Suppressor macrophage treated with lipopolysaccharide for 4 hours (primary cell): ENCODE measurements around the gene RAB39A.
"Not testable (repeated sequence)": the region's sequence is repeated elsewhere in the genome, so short reads cannot be mapped to it uniquely, and the experiment has no call there.

Experiments used
- DNase-seq: peaks from one replicate; pipeline ENCODE4 v3.0.0-alpha.2; 2020

RAB39A gene, protein sequence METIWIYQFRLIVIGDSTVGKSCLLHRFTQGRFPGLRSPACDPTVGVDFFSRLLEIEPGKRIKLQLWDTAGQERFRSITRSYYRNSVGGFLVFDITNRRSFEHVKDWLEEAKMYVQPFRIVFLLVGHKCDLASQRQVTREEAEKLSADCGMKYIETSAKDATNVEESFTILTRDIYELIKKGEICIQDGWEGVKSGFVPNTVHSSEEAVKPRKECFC

DNA sequence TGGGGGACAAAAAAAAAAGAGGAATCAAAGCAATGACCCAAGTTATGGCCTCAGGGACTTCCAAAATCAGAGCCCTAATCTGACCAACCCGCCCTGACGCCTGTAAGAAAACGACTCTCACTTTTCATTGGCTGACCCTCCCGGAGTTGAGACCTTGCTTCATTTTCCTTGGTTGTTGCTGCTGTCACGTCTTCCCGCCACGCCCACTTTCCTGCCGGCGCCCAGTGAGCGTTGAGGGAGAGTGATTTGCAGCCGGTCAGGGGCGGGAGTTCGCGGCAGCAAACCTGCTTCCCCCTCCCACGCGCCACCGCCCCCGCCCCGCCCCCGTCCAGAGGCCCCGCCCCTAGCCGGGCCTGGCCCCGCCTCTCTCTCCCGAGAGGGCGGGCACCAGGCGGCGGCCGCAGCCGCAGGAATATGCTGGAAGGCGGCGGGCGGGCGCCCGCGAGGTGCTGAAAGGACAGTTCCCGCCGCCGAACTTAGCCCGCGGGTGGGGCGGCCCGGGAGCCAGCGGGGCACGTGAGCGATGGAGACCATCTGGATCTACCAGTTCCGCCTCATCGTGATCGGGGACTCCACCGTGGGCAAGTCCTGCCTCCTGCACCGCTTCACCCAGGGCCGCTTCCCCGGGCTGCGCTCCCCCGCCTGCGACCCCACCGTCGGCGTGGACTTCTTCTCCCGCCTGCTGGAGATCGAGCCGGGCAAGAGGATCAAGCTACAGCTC, at the start of gene RAB39A:
TSS of gene RAB39A (plus strand) at position 403 of the 721 bp plus-strand sequence. CDS start at position 524, 121 bp downstream.
- DNase-seq, result peak; percentile 97

DNA sequence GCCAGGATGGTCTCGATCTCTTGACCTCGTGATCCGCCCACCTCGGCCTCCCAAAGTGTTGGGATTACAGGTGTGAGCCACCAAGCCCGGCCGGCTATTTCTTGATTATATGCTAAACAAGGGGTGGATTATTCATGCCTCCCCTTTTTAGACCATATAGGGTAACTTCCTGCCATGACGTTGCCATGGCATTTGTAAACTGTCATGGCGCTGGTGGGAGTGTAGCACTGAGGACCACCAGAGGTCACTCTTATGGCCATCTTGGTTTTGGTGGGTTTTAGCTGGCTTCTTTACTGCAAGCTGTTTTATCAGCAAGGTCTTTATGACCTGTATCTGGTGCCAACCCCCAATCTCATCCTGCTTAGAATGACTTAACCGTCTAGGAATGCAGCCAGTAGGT, 46.8 kb upstream of the RAB39A start:
- DNase-seq, result not testable (repeated sequence)

GRCh38 chr11:107882095-107882820, 46.0 kb upstream of the RAB39A start:
- no peak for DNase-seq

DNA sequence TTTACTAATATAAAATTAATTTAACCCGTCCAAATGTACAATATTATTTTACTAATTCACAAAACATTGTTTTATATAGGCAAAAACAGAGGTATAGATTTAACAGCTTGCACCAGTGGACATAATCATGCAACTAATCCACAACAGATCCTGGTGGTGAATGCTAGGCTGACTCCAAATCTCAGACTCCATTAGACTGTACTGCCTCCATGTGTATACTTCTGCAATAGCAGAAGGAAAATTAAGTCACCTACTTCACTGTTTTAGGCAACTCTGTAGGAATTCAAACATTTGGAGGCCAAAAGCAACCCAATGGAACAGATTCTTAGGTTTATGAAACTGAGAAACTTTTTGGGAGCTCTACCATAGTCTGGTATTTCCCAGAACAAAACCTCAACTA, 30.0 kb upstream of the RAB39A start:
- peak; percentile 33 for DNase-seq

DNA sequence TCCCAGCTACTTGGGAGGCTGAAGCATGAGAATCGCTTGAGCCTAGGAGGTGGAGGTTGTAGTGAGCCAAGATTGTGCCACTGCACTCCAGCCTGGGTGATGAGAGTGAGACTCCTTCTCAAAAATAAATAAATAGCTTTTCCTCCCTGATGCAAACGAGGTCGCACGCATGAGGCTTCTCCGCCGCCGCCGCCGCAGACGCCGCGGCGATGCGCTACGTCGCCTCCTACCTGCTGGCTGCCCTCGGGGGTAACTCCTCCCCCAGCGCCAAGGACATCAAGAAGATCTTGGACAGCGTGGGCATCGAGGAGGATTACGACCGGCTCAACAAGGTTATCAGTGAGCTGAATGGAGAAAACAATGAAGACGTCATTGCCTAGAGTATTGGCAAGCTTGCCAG, 20.0 kb upstream of the RAB39A start:
- DNase-seq, result no peak

DNA sequence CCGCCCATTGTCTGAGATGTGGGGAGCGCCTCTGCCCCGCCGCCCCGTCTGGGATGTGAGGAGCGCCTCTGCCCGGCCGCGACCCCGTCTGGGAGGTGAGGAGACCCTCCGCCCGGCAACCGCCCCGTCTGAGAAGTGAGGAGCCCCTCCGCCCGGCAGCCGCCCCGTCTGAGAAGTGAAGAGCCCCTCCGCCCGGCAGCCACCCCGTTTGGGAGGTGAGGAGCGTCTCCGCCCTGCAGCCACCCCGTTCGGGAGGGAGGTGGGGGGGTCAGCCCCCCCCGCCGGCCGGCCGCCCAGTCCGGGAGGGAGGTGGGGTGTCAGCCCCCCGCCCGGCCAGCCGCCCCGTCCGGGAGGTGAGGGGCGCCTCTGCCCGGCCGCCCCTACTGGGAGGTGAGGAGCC, 15.8 kb upstream of the RAB39A start:
- DNase-seq, result not testable (repeated sequence)

- DNase-seq, result no peak
Observed at GRCh38 chr11:107915229-107915628, 13.0 kb upstream of the RAB39A start.

DNA sequence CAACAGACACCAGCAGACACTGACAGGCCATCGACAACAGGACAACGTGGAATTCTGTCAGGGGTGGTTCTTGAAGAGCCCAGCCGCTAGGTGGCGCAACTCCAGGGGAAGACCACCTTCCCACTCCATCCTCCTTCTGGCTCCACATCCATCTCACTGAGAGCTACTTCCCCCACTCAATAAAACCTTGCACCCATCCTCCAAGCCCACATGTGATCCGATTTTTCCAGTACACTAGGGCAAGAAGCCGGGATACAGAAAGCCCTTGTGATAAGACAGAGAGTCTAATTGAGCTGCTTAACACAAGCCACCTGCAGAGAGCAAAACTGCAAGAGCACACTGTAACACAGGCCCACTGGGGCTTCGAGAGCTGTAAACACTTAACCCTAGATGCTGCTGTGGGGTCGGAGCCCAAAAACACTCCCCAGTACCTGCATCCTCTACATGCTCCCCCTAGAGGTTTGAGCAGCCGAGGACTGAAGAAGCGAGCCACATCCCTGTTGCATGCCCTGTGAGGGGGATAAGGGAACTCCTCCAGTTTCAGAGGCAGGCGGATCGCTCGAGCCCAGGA, 11.5 kb upstream of the RAB39A start:
- peak; percentile 53 for DNase-seq

- DNase-seq, result no peak
Observed at GRCh38 chr11:107921997-107922396, 6.3 kb upstream of the RAB39A start.

DNA sequence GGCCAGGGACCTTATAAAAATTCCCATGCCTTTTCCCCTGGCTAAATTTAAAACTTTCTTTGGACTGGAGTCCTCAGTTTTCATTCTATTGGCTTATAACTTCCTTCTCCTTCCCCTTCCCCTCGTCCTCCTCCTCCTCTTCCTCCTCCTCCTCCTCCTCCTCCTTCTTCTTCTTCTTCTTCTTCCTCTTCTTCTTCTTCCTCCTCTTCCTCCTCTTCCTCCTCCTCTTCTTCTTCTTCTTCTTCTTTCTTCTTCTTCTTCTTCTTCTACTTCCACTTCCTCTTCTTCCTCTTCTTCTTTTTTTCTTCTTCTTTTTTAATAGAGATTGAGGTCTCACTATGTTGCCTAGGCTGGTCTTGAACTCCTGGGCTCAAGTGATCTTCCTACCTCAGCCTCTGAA, 4.7 kb upstream of the RAB39A start:
- not testable (repeated sequence) for DNase-seq

- no peak for DNase-seq
Observed at GRCh38 chr11:107924306-107924705, 3.9 kb upstream of the RAB39A start.

GRCh38 chr11:107927559-107927958, 689 bp upstream of the RAB39A start:
- DNase-seq, result no peak

DNA sequence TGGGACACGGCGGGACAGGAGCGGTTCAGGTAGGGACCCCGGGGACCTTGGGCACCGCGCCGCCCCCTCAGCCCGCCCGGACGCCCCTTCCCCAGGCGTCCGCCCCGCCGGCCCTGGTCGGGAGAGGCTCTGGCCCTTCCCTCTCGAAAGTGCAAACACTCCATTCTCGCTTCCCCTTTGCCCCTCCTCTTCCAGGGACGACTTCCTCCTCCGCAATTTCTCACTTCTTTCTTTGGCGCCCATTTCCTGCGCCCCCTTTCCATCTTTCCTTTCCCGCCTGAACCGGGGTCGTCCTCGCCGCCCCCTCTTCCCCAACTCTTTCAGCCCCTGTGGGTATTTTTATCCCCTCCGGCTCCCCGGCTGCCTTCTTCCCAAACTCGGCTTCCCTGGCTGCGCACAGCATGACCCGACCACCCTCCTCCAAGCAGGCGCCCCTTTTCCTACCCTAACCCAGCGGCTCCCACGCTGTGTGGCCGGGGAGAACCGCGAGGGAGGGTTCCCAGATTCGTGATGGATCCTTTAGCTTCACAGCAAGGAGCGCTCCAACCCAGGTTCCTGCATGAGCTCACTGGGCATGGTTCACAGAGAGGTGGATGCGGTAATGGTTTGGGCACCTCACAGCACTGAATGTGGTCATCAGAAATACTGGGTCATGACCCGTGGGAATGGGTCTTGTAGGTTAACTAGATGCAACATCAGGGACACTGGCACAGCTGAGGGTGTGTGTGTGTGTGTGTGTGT, 689 bp downstream of the RAB39A start:
- DNase-seq, result peak; percentile 87

- peak; percentile 95 for DNase-seq
Observed at GRCh38 chr11:107929611-107930200, 1.5 kb downstream of the RAB39A start.

- DNase-seq, result no peak
Observed at GRCh38 chr11:107931206-107931605, 3.0 kb downstream of the RAB39A start.

DNA sequence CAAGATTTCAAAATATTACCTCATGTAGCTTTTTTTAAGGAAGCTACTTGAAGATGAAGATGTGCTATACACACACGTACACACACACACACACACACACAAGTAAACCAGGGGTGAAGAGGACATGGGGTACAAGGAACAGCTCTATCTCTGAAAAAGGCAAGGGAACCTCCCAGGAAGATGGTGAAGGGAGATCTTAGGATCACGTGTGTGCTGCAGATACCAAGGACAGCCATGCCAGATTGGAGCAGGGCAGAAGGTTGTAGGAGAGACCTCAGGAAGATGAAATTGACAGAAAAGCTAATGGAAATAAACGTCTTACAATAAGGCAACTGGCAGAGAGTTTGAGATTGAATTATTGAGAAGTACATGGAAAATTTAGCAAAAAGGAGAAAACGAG, 19.7 kb downstream of the RAB39A start:
- DNase-seq, result no peak

DNA sequence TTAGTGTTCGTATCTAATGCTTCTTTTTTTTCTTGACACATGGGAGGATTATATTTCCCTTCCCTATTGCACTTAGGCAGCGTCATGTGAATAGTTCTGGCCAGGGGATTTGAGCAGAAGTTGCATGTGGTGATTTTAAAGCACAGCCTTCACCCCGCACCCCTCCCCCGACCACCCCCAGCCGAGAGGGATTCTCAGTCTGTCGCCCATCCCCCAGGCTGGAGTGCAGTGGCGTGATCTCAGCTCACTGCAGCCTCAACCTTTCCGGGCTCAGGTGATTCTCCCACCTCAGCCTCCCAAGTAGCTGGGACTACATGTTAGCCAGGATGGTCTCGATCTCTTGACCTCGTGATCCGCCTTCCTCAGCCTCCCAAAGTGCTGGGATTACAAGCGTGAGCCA, 20.1 kb downstream of the RAB39A start:
- DNase-seq, result not testable (repeated sequence)

DNA sequence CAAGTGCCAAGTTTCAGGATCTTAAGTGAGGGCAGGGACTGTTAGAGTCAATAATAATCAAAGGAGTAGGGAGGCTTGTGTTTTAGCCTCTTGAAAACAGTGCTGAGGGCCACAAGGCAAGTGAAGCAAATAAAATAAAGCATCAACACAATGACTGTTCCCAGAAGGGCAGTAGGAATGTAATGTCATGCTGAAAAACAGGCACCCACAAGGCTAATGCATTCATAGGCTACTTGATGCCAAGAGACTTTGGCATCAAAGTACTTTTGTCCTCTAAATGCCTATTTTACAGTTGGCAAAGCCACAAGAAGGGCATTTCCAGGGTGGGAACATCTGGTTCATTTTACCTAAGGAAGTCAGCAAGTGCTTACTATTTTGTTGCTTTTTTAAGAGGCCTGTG, 22.9 kb downstream of the RAB39A start:
- no peak for DNase-seq

- peak; percentile 62 for DNase-seq
Observed at GRCh38 chr11:107953446-107953845, 25.2 kb downstream of the RAB39A start.

GRCh38 chr11:107956543-107956942, 28.3 kb downstream of the RAB39A start:
- DNase-seq, result no peak

- peak; percentile 95 for DNase-seq
Observed at GRCh38 chr11:107957109-107957588, 28.9 kb downstream of the RAB39A start.

GRCh38 chr11:107961480-107961879, 33.2 kb downstream of the RAB39A start:
- no peak for DNase-seq
